Body of pancreas (tissue), 4 donors: ENCODE data around the gene DAB2.

Experiments used
- CTCF ChIP-seq, 7 experiments: fragments of 450-650 bp in 4 of 7; fragments of 200-600 bp in 3 of 7; sonication (generic) in 3 of 7; IDR thresholded peaks; one replicate each; pipeline ENCODE4 v1.5.1; 2016 to 2019; ENCODE audit warnings: antibody characterized with exemption in 7 of 7
- POLR2A ChIP-seq, 3 donors: fragments of 450-650 bp; IDR thresholded peaks; one replicate each; pipeline ENCODE4 v1.6.1; 2016; ENCODE audit warnings: antibody characterized with exemption in 3 of 3, mild to moderate bottlenecking in 2 of 3

DNA sequence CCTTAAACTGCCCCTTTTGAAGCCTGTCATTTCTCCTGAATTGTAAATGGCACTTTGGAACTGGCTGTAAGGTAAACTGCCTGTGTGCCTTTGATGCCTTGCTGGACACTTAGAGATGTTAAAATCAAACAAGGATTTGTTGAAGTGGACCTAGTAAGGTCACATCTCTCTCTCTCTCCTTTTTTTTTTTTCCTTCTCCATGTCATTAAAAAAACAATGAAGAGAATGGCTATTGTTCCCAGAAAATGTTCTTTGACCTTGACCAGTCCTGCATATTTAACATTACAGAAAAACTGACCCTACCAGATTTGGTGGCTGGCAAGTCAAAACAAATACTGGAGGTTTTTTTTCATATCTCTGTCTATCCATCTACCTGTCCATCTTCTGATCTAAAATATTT, 2.9 kb upstream of the DAB2 start:
- no peak for TF ChIP-seq CTCF (IDR thresholded peaks at IDR 0.05)
- TF ChIP-seq POLR2A (IDR thresholded peaks at IDR 0.05): no peak
